HepG2 (cell line): ENCODE measurements around the gene CNKSR3. TPM values are rescaled to one million over a fixed set of nuclear protein-coding genes. Genes with fewer than 3 reads are reported as not detected.

Experiments used
- ATAC-seq: fragments of 200-7000 bp; cut with Tn5 transposase; 3 replicates; pipeline ENCODE4 v1.9.1; 2020; ENCODE audit warnings: mild to moderate bottlenecking, moderate library complexity
- BruUV-seq: library from RNA; stranded (reverse); fragments of 400-500 nt; replicated peaks from 2 replicates; lab custom pipeline; 2021; lab: Mats Ljungman, UMichigan
- CTCF ChIA-PET: fragments of 300-600 bp; formaldehyde crosslinking; extraction: SDS; loops from one replicate; lab custom pipeline; 2021; ENCODE audit warnings: low total read pairs, inconsistent platforms, low intra/inter-chr PET ratio; lab: Yijun Ruan, JAX
- POLR2A ChIA-PET: fragments of 350-600 bp; sonication (Branson Sonifier 250); formaldehyde crosslinking; loops from one replicate; lab custom pipeline; 2020; ENCODE audit warnings: antibody characterized with exemption, inconsistent platforms; lab: Yijun Ruan, JAX
- DNase-seq: peaks from one replicate; pipeline ENCODE4 v3.0.0-alpha.2; 2015; ENCODE audit warnings: low spot score
- FAIRE-seq: peaks from 3 replicates; lab custom pipeline; 2011; peaks lifted over from hg19 to GRCh38; lab: Jason Lieb, UNC
- H2AFZ ChIP-seq: one replicate; pipeline ENCODE4 v1.6.1; 2011; ENCODE audit warnings: low read length, inconsistent platforms
- H3K27ac ChIP-seq: fragments of 300-600 bp; 3 replicates; pipeline ENCODE4 v1.8.0; 2011; ENCODE audit warnings: mixed run types, mild to moderate bottlenecking, mixed read lengths, low read length, inconsistent platforms; ENCODE audit not compliant: insufficient read depth; ENCODE audit errors: extremely low read length
- H3K27me3 ChIP-seq, 2 experiments: fragments of 200-600 bp in 1 of 2; 2 replicates in 1 of 2; 3 replicates in 1 of 2; pipeline versions ENCODE4 v1.6.0 to v1.8.0; 2011; ENCODE audit warnings: low read length in 2 of 2, mild to moderate bottlenecking in 2 of 2, moderate library complexity in 2 of 2, inconsistent platforms in 1 of 2; ENCODE audit not compliant: insufficient read depth in 2 of 2, control insufficient read depth in 1 of 2
- H3K36me3 ChIP-seq, 2 experiments: fragments of 200-600 bp in 1 of 2; replicated peaks in 1 of 2; 2 replicates in 1 of 2; 3 replicates in 1 of 2; pipeline versions ENCODE4 v1.5.1 to v1.8.0; 2011; ENCODE audit warnings: low read length in 2 of 2, inconsistent platforms in 1 of 2; ENCODE audit not compliant: insufficient read depth in 2 of 2, control insufficient read depth in 1 of 2
- H3K4me1 ChIP-seq: 2 replicates; pipeline ENCODE4 v1.5.1; 2012; ENCODE audit warnings: low read length, inconsistent platforms; ENCODE audit not compliant: insufficient read depth
- H3K4me2 ChIP-seq: 2 replicates; pipeline ENCODE4 v1.6.0; 2011; ENCODE audit warnings: low read depth, low read length, inconsistent platforms
- H3K4me3 ChIP-seq, 3 experiments: fragments of 200-600 bp in 1 of 3; sonication (generic), shearing (Covaris generic) in 1 of 3; replicated peaks in 1 of 3; 2 replicates each; pipeline ENCODE4 v1.5.1; 2011 to 2016; ENCODE audit warnings: low read length in 3 of 3, inconsistent platforms in 2 of 3, low read depth in 2 of 3, mild to moderate bottlenecking in 2 of 3, control low read depth in 1 of 3, mixed read lengths in 1 of 3; ENCODE audit not compliant: insufficient read depth in 1 of 3
- H3K79me2 ChIP-seq: one replicate; pipeline ENCODE4 v1.6.1; 2011; ENCODE audit warnings: low read length, inconsistent platforms; ENCODE audit not compliant: insufficient read depth
- H3K9ac ChIP-seq: 2 replicates; pipeline ENCODE4 v1.6.0; 2011; ENCODE audit warnings: mild to moderate bottlenecking, low read depth, low read length, inconsistent platforms; ENCODE audit not compliant: insufficient read depth
- H3K9me3 ChIP-seq: 2 replicates; pipeline ENCODE4 v1.5.1; 2012; ENCODE audit warnings: mild to moderate bottlenecking, low read length
- H4K20me1 ChIP-seq: 2 replicates; pipeline ENCODE4 v1.6.0; 2011; ENCODE audit warnings: inconsistent platforms, mild to moderate bottlenecking, low read length, moderate library complexity; ENCODE audit not compliant: insufficient read depth
- HOXA9 ChIP-seq: sonication (generic); formaldehyde crosslinking; IDR thresholded peaks from 2 replicates; pipeline ENCODE4 v1.8.1; 2022; ENCODE audit warnings: missing genetic modification reagents, mild to moderate bottlenecking, moderate library complexity, borderline replicate concordance
- IRF1 ChIP-seq: sonication (generic); formaldehyde crosslinking; IDR thresholded peaks from 2 replicates; pipeline ENCODE4 v1.4.0; 2020; ENCODE audit warnings: low read depth, mild to moderate bottlenecking, missing genetic modification reagents
- RXRB ChIP-seq: IDR thresholded peaks from 2 replicates; pipeline ENCODE4 v1.6.1; 2016; ENCODE audit warnings: borderline replicate concordance, missing genetic modification reagents, missing compliant biosample characterization
- SIX1 ChIP-seq: sonication (generic); formaldehyde crosslinking; IDR thresholded peaks from 2 replicates; pipeline ENCODE4 v1.4.0; 2020; ENCODE audit warnings: missing genetic modification reagents, borderline replicate concordance
- SP4 ChIP-seq: sonication (generic); formaldehyde crosslinking; IDR thresholded peaks from 2 replicates; pipeline ENCODE4 v1.8.1; 2023; ENCODE audit warnings: mild to moderate bottlenecking, missing genetic modification reagents
- SRSF9 ChIP-seq: fragments of 200-400 bp; formaldehyde crosslinking; IDR thresholded peaks from 2 replicates; pipeline ENCODE4 v1.6.1; 2018; ENCODE audit warnings: borderline replicate concordance, mild to moderate bottlenecking, low read depth, low read length; ENCODE audit not compliant: insufficient read depth, poor library complexity, severe bottlenecking
- TCF7L2 ChIP-seq: IDR thresholded peaks from 2 replicates; pipeline ENCODE4 v1.6.1; 2011; ENCODE audit warnings: mild to moderate bottlenecking, low read depth, low read length, moderate library complexity
- THAP9 ChIP-seq: sonication (generic); formaldehyde crosslinking; IDR thresholded peaks from 2 replicates; pipeline ENCODE4; 2020; ENCODE audit warnings: missing genetic modification reagents, mild to moderate bottlenecking, borderline replicate concordance
- ZNF143 ChIP-seq: sonication (generic); formaldehyde crosslinking; IDR thresholded peaks from 2 replicates; pipeline ENCODE4 v1.4.0; 2020; ENCODE audit warnings: missing genetic modification reagents
- ZNF282 ChIP-seq: fragments of 450-650 bp; IDR thresholded peaks from 2 replicates; pipeline ENCODE4 v1.6.1; 2018; ENCODE audit not compliant: partially characterized antibody
- ZNF292 ChIP-seq: sonication (generic); formaldehyde crosslinking; IDR thresholded peaks from 2 replicates; pipeline ENCODE4 v1.8.1; 2022; ENCODE audit warnings: mild to moderate bottlenecking, low read depth, missing genetic modification reagents, borderline replicate concordance
- ZNF432 ChIP-seq: sonication (generic); formaldehyde crosslinking; IDR thresholded peaks from 2 replicates; pipeline ENCODE4 v1.5.0; 2020; ENCODE audit warnings: missing genetic modification reagents, mild to moderate bottlenecking, borderline replicate concordance
- ZNF564 ChIP-seq: sonication (generic); formaldehyde crosslinking; IDR thresholded peaks from 2 replicates; pipeline ENCODE4 v1.8.1; 2023; ENCODE audit warnings: mild to moderate bottlenecking, missing genetic modification reagents
- ZNF740 ChIP-seq: sonication (generic); formaldehyde crosslinking; IDR thresholded peaks from 2 replicates; pipeline ENCODE4 v1.4.0; 2020; ENCODE audit warnings: missing genetic modification reagents
- ZNF841 ChIP-seq: sonication (generic); formaldehyde crosslinking; IDR thresholded peaks from 2 replicates; pipeline ENCODE4 v1.8.1; 2023; ENCODE audit warnings: missing genetic modification reagents, borderline replicate concordance
- WGBS: methylation state at CpG from one replicate; pipeline ENCODE4 v1.1.6; 2017; ENCODE audit warnings: low lambda C conversion rate; 5-methylcytosine and 5-hydroxymethylcytosine counted together
- in situ Hi-C: cut with HindIII; loops from 2 replicates; pipeline ENCODE4 v1.10.0; 2017; ENCODE audit warnings: low pct_unique_long_range_greater_than_20kb; ENCODE audit not compliant: extremely low pct_ligation_motif_present
- intact Hi-C: fragments of 100-400 bp; cut with micrococcal nuclease; formaldehyde crosslinking; loops from one replicate; pipeline ENCODE4 v1.10.0; 2022; ENCODE audit not compliant: unreplicated experiment
- polyA plus RNA-seq, 8 experiments: library from polyadenylated mRNA; depleted of rRNA in 3 of 8; stranded (reverse) in 7 of 8; unstranded in 1 of 8; fragments of >200 nt; fragmentation: Illumina TruSeq in 4 of 8; extraction: Trizol in 4 of 8; gene quantifications; 2 replicates each; pipeline versions ENCODE4 v1.2.1 to v1.2.3, GENCODE V29; 2011 to 2016; ENCODE audit warnings: low read depth in 4 of 8, missing spikeins in 1 of 8, mixed read lengths in 1 of 8; ENCODE audit not compliant: insufficient read depth in 1 of 8
- total RNA-seq, 5 experiments: library from RNA; depleted of rRNA; stranded (reverse); fragments of >200 nt; fragmentation: Illumina TruSeq; extraction: Trizol; gene quantifications; 2 replicates each; pipeline ENCODE4 v1.2.3, GENCODE V29; 2016; ENCODE audit warnings: low read depth in 1 of 5

CNKSR3 gene
- total and polyA plus RNA-seq, 2 of the 13 experiments (the other 11 are each of a cell fraction or from before 2014, with no cell fraction given) = 9.2 to 38.6 TPM

- ATAC-seq (peak; percentile 7), DNase-seq (peak; percentile 92), FAIRE-seq (peak; percentile 72)
- no peaks in the 10 kb centered on the region for H3K9me3 ChIP-seq
- in situ Hi-C loops (loop anchor here (25.0 kb wide), 1 partner anchor 346 kb away; no protein-coding TSS in a partner anchor), intact Hi-C loops (loop anchor here (1.0 to 10.0 kb wide), 5 partner anchors 7 to 296 kb away; no protein-coding TSS in a partner anchor)
- H3K27ac ChIP-seq = peak overlapping the region; percentile 94
- no peak overlapping the region for H2AFZ ChIP-seq
- BruUV-seq = TSS peak; percentile 48
- peaks cover 4 to 22% of the 10 kb centered on the region in 2 experiments; a peak in 3 of 5 replicates for H3K36me3 ChIP-seq
- H3K4me3 ChIP-seq = peak overlapping the region; percentile 96 to 99 (median 98)
- 8% methylated on average over 14 of the region's 14 CpGs for WGBS
- H3K4me1 ChIP-seq = peaks cover 57% of the 10 kb centered on the region
- peaks cover 30% of the 10 kb centered on the region for H4K20me1 ChIP-seq
- CTCF ChIA-PET = no interaction called here
- POLR2A ChIA-PET = interaction anchor here (0.7 to 5.8 kb wide), 13 partner anchors 10 to 118 kb away, joined by 3 to 48 read pairs (median 5); no protein-coding TSS in a partner anchor
- H3K4me2 ChIP-seq = peak overlapping the region; percentile 86
- H3K27me3 ChIP-seq = no peaks in the 10 kb centered on the region; a peak in 1 of 5 replicates
- H3K79me2 ChIP-seq = peaks cover 61% of the 10 kb centered on the region
- peak overlapping the region; percentile 98 for H3K9ac ChIP-seq
- TF ChIP-seq ZNF432 = no peak
- TF ChIP-seq TCF7L2 = no peak
- 0 out of 2 replicates have a peak, but pooled peaks have one; percentile 34 for TF ChIP-seq SP4 (CRISPR knock-in tag)
- TF ChIP-seq IRF1 (CRISPR knock-in tag) = no peak
- TF ChIP-seq HOXA9 (CRISPR knock-in tag) = no peak
- no peak for TF ChIP-seq ZNF292
- no peak for TF ChIP-seq THAP9 (CRISPR knock-in tag)
- 0 out of 2 replicates have a peak, but pooled peaks have one; percentile 31 for TF ChIP-seq ZNF143 (CRISPR knock-in tag)
- no peak for TF ChIP-seq ZNF564 (CRISPR knock-in tag)
- TF ChIP-seq ZNF282 = no peak
- TF ChIP-seq ZNF841 (CRISPR knock-in tag) = 0 out of 2 replicates have a peak, but pooled peaks have one; percentile 24
- peak; percentile 58; the same call in 1 of the 2 replicates for TF ChIP-seq ZNF740
- peak; percentile 82 for TF ChIP-seq SIX1 (CRISPR knock-in tag)
- TF ChIP-seq RXRB (CRISPR knock-in tag) = peak; percentile 47; the same call in 1 of the 2 replicates
- no peak for TF ChIP-seq SRSF9
Observed at GRCh38 chr6:154508573-154509375, 1.7 kb downstream of the CNKSR3 start.
